Natural killer cell (primary cell): ENCODE results near the gene IL22RA2. TPM values are rescaled to one million over a fixed set of nuclear protein-coding genes. Genes with fewer than 3 reads are reported as not detected.

ENCODE experiments used
- ATAC-seq, 3 donors: fragments of 150-1000 bp in 2 of 3; fragments of 200-7000 bp in 1 of 3; cut with Tn5 transposase; 1 replicate in 1 of 3; 2 replicates in 2 of 3; pipeline ENCODE4 v1.10.0; 2021; ENCODE audit warnings: mild to moderate bottlenecking in 2 of 3, moderate library complexity in 2 of 3
- DNase-seq, 2 donors: peaks; one replicate each; pipeline versions ENCODE4 v3.0.0 to v3.0.0-alpha.2; 2013 to 2021; ENCODE audit warnings: mixed read lengths in 1 of 2
- H3K27ac ChIP-seq: one replicate; pipeline ENCODE4 v1.5.1; 2013; ENCODE audit warnings: mild to moderate bottlenecking, low read length
- H3K27me3 ChIP-seq: one replicate; pipeline ENCODE4 v1.6.1; 2013; ENCODE audit warnings: low read length; ENCODE audit not compliant: control insufficient read depth, insufficient read depth
- H3K36me3 ChIP-seq: one replicate; pipeline ENCODE4 v1.6.1; 2013; ENCODE audit warnings: low read length; ENCODE audit not compliant: control insufficient read depth, insufficient read depth
- H3K4me1 ChIP-seq: one replicate; pipeline ENCODE4 v1.6.1; 2013; ENCODE audit warnings: low read length; ENCODE audit not compliant: control insufficient read depth, insufficient read depth
- H3K4me3 ChIP-seq: one replicate; pipeline ENCODE4 v1.5.1; 2013; ENCODE audit warnings: low read length
- H3K9me3 ChIP-seq: one replicate; pipeline ENCODE4 v1.6.1; 2013; ENCODE audit warnings: low read length; ENCODE audit not compliant: control insufficient read depth, insufficient read depth
- H3K27ac Mint-ChIP-seq, 2 donors: one replicate each; pipeline ENCODE4 v1.8.0; 2022; ENCODE audit warnings: mild to moderate bottlenecking in 2 of 2, mixed read lengths in 2 of 2, moderate library complexity in 1 of 2
- H3K27me3 Mint-ChIP-seq, 2 donors: one replicate each; pipeline ENCODE4 v1.8.0; 2022; ENCODE audit warnings: low read depth in 2 of 2, mixed read lengths in 2 of 2
- H3K36me3 Mint-ChIP-seq: one replicate; pipeline ENCODE4 v1.8.0; 2022; ENCODE audit warnings: mixed read lengths
- H3K4me1 Mint-ChIP-seq, 2 donors: one replicate each; pipeline ENCODE4 v1.8.0; 2022; ENCODE audit warnings: mixed read lengths in 2 of 2
- H3K4me3 Mint-ChIP-seq: one replicate; pipeline ENCODE4 v1.8.0; 2022; ENCODE audit warnings: mild to moderate bottlenecking, moderate library complexity, mixed read lengths
- H3K9me3 Mint-ChIP-seq, 2 donors: one replicate each; pipeline ENCODE4 v1.8.0; 2022; ENCODE audit warnings: mixed read lengths in 2 of 2
- WGBS: methylation state at CpG from one replicate; pipeline ENCODE4 v1.1.7; 2013; ENCODE audit warnings: missing lambda C conversion rate; ENCODE audit not compliant: insufficient coverage; 5-methylcytosine and 5-hydroxymethylcytosine counted together
- intact Hi-C: fragments of 100-400 bp; cut with micrococcal nuclease; formaldehyde crosslinking; loops from one replicate; pipeline ENCODE4 v1.14.2; 2022
- total RNA-seq, 4 donors: library from RNA; stranded (reverse); fragments of 120-200 nt in 1 of 4; gene quantifications; one replicate each; pipeline versions ENCODE4 v1.2.3 to v1.2.4, GENCODE V29; 2013 to 2022
- TF ChIP-seq, protein P1 (sequence below): fragments of 200-600 bp; IDR thresholded peaks from one replicate; pipeline ENCODE4 v1.8.0; 2022; ENCODE audit warnings: antibody characterized with exemption

Gene IL22RA2
- total RNA-seq, 3 donors from 2014 or later (not counting 1 experiment from before 2014, with no cell fraction given): not detected

DNA sequence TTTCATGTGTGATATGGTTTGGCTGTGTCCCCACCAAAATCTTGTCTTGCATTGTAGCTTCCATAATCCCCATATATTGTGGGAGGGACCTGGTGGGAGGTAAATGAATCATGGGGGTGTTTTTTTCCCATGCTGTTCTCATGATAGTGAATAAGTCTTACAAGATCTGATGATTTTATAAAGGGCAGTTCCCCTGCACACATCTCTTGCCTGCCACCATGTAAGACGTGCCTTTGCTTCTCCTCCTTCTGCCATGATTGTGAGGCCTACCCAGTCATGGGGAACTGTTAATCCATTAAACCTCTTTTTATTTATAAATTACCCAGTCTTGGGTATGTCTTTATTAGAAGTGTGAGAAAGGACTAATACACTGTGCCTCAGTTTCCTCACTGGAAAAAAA lies 4.2 kb upstream of the IL22RA2 start:
- H3K9me3 Mint-ChIP-seq: peaks cover 3 to 4% of the 10 kb centered on the region in 2 donors
- H3K4me3 Mint-ChIP-seq: no peak overlapping the region
- Histone ChIP-seq H3K27me3 (no peaks in the 10 kb centered on the region), H3K36me3 (no peaks in the 10 kb centered on the region), H3K4me3 (no peak overlapping the region), H3K4me1 (no peaks in the 10 kb centered on the region), H3K9me3 (peaks cover 13% of the 10 kb centered on the region), H3K27ac (no peak overlapping the region)
- H3K36me3 Mint-ChIP-seq: peaks cover 23% of the 10 kb centered on the region
- H3K4me1 Mint-ChIP-seq: no peaks in the 10 kb centered on the region
- ATAC-seq (no peak), DNase-seq (no peak)
- H3K27me3 Mint-ChIP-seq: peaks cover 8 to 9% of the 10 kb centered on the region in 2 donors
- intact Hi-C loops: no loop called here
- H3K27ac Mint-ChIP-seq: no peak overlapping the region
- TF ChIP-seq, protein P1, sequence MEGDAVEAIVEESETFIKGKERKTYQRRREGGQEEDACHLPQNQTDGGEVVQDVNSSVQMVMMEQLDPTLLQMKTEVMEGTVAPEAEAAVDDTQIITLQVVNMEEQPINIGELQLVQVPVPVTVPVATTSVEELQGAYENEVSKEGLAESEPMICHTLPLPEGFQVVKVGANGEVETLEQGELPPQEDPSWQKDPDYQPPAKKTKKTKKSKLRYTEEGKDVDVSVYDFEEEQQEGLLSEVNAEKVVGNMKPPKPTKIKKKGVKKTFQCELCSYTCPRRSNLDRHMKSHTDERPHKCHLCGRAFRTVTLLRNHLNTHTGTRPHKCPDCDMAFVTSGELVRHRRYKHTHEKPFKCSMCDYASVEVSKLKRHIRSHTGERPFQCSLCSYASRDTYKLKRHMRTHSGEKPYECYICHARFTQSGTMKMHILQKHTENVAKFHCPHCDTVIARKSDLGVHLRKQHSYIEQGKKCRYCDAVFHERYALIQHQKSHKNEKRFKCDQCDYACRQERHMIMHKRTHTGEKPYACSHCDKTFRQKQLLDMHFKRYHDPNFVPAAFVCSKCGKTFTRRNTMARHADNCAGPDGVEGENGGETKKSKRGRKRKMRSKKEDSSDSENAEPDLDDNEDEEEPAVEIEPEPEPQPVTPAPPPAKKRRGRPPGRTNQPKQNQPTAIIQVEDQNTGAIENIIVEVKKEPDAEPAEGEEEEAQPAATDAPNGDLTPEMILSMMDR: no peak
- WGBS: 89% methylated on average over 1 of the region's 1 CpG

DNA sequence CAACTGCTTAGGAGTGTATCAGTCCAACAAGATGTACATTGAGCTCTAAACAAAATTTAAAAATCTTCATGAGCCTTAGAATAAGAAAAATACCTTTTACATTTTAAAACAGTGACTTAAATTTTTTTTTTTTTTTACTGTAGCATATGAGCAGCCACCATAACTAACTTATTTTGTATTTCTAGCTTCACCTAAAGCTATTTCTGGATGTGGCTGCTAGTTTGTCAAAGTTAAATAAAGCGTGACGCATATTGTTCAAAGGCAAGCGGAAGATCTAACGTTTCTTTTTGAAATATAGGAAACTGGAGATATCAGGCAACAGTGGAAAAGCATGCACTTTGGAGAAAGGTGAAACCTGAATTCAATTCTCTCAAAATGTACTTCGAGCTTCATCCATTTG lies 3.3 kb upstream of the IL22RA2 start:
- DNase-seq (no peak), ATAC-seq (no peak)
- no peaks in the 10 kb centered on the region for H3K27me3 ChIP-seq
- Mint-ChIP-seq H3K4me3 (no peak overlapping the region), H3K9me3 (peaks cover 3 to 4% of the 10 kb centered on the region in 2 donors), H3K4me1 (no peaks in the 10 kb centered on the region), H3K27me3 (peaks cover 8 to 9% of the 10 kb centered on the region in 2 donors), H3K36me3 (peaks cover 15% of the 10 kb centered on the region), H3K27ac (no peak overlapping the region)
- no peak overlapping the region for H3K4me3 ChIP-seq
- 82% methylated on average over 5 of the region's 5 CpGs for WGBS
- H3K36me3 ChIP-seq: no peaks in the 10 kb centered on the region
- no peaks in the 10 kb centered on the region for H3K4me1 ChIP-seq
- H3K27ac ChIP-seq: no peak overlapping the region
- intact Hi-C loops: no loop called here
- TF ChIP-seq, protein P1: no peak
- H3K9me3 ChIP-seq: peaks cover 12% of the 10 kb centered on the region

DNA sequence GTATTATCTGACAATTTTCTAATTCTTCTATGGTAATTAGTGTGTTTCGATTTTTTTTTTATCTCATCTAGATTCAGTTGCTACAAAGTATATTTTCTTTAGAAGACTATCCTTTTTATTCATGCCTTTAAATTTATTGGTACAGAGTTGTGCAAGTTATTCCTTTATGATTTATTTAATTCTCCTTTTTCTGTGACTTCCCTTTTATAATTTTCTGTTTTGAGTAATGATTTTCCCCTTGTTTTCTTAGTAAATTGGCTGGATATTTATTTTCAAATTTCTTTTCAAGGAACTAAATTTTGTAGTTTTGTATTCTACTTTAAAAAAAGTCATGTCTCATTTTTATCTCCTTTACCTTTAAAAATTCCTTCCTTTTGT lies 2.4 kb upstream of the IL22RA2 start:
- H3K27me3 ChIP-seq: no peaks in the 10 kb centered on the region
- Mint-ChIP-seq H3K4me1 (no peaks in the 10 kb centered on the region), H3K4me3 (no peak overlapping the region), H3K9me3 (peaks cover 1 to 4% of the 10 kb centered on the region in 2 donors), H3K27ac (no peak overlapping the region), H3K36me3 (peaks cover 11% of the 10 kb centered on the region), H3K27me3 (peaks cover 9% of the 10 kb centered on the region in 2 donors)
- TF ChIP-seq, protein P1: no peak
- H3K4me3 ChIP-seq: no peak overlapping the region
- DNase-seq (no peak), ATAC-seq (no peak)
- H3K36me3 ChIP-seq: no peaks in the 10 kb centered on the region
- intact Hi-C loops: no loop called here
- peaks cover 6% of the 10 kb centered on the region for H3K4me1 ChIP-seq
- H3K9me3 ChIP-seq: peaks cover 7% of the 10 kb centered on the region
- no CpG with 5 or more reads among the region's 1 CpG for WGBS
- H3K27ac ChIP-seq: no peak overlapping the region

DNA sequence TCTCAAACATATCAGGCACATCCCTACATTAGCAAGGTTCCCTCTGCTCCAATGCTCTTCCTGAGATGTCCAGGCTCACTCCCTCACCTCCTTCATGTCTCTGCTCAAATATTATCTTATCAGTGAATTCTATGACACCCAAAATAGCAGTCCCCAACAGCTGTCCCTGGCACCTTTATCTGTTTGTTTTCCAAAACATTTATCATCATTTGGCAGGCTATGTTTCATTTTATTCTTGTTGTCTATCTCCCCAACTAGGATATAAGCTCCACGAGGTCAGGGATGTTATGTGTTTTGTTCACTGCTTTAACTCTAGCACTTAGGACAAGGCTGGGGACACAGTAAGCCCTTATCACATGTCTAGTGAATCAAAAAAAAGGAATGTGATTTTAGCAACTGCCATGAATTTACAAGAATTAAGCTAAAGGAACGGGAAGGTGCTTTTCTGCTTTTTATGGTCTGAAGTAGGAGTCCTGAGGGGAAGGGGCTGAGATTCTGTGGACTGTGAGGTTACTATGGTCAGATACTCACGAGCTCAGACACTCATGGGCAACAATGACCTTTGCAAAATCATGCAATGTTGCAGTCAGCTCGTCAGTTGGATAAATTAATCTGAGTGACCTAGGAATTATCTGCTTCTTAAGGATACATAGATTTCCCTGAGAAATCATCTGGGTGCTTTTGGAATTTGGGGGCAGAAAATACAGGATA lies 1.9 kb upstream of the IL22RA2 start:
- no peak for ATAC-seq
- WGBS: 70% methylated on average over 3 of the region's 4 CpGs
- Mint-ChIP-seq H3K36me3 (peaks cover 7% of the 10 kb centered on the region), H3K27me3 (peaks cover 9 to 14% of the 10 kb centered on the region in 2 donors), H3K27ac (no peak overlapping the region), H3K9me3 (peaks cover 0 to 4% of the 10 kb centered on the region in 2 donors), H3K4me3 (no peak overlapping the region), H3K4me1 (no peaks in the 10 kb centered on the region)
- H3K27me3 ChIP-seq: no peaks in the 10 kb centered on the region
- intact Hi-C loops: no loop called here
- TF ChIP-seq, protein P1: no peak
- H3K4me1 ChIP-seq: peaks cover 6% of the 10 kb centered on the region
- no peaks in the 10 kb centered on the region for H3K36me3 ChIP-seq
- peaks cover 3% of the 10 kb centered on the region for H3K9me3 ChIP-seq
- DNase-seq: no peak
- H3K27ac ChIP-seq: no peak overlapping the region
- H3K4me3 ChIP-seq: no peak overlapping the region
